Retinal pigment epithelial cell (primary cell): ENCODE data around the gene SORCS2.

Source experiments
- DNase-seq: peaks from one replicate; pipeline ENCODE4 v3.0.0-alpha.2; 2010; ENCODE audit warnings: low read depth
- H3K4me3 ChIP-seq: 2 replicates; pipeline ENCODE4 v1.5.1; 2011; ENCODE audit warnings: mild to moderate bottlenecking, low read length, control low read depth, moderate library complexity
- CTCF ChIP-seq: conservative IDR thresholded peaks from 2 replicates; pipeline ENCODE4 v1.5.1; 2011; ENCODE audit warnings: low read depth, low read length, control low read depth, inconsistent platforms

Gene SORCS2

GRCh38 chr4:7309181-7309580 lies 116.8 kb downstream of the SORCS2 start:
- TF ChIP-seq CTCF, result no peak

GRCh38 chr4:7309636-7310390 lies 117.5 kb downstream of the SORCS2 start:
- TF ChIP-seq CTCF, result no peak
- no peak overlapping the region for H3K4me3 ChIP-seq
- no peak for DNase-seq

More at GRCh38 chr4:7309181-7309580, 116.8 kb downstream of the SORCS2 start:
- H3K4me3 ChIP-seq, result no peak overlapping the region
- no peak for DNase-seq

- TF ChIP-seq CTCF, result no peak
- no peak for DNase-seq
- H3K4me3 ChIP-seq, result no peak overlapping the region
Observed at GRCh38 chr4:7310451-7310850, 118.1 kb downstream of the SORCS2 start.

GRCh38 chr4:7311205-7311604 lies 118.9 kb downstream of the SORCS2 start:
- no peak for TF ChIP-seq CTCF
- no peak overlapping the region for H3K4me3 ChIP-seq
- DNase-seq, result no peak

- no peak for TF ChIP-seq CTCF
- DNase-seq, result no peak
- H3K4me3 ChIP-seq, result no peak overlapping the region
Observed at GRCh38 chr4:7312691-7313090, 120.4 kb downstream of the SORCS2 start.

GRCh38 chr4:7313347-7313811 lies 121.0 kb downstream of the SORCS2 start:
- no peak for TF ChIP-seq CTCF
- no peak for DNase-seq
- no peak overlapping the region for H3K4me3 ChIP-seq

- no peak for DNase-seq
- no peak overlapping the region for H3K4me3 ChIP-seq
- TF ChIP-seq CTCF, result no peak
Observed at GRCh38 chr4:7313991-7314390, 121.7 kb downstream of the SORCS2 start.
